ENCODE data around the gene ITGB5.
"Not testable (repeated sequence)": the region's sequence is repeated elsewhere in the genome, so short reads cannot be mapped to it uniquely, and the experiment has no call there.

Gene ITGB5

DNA sequence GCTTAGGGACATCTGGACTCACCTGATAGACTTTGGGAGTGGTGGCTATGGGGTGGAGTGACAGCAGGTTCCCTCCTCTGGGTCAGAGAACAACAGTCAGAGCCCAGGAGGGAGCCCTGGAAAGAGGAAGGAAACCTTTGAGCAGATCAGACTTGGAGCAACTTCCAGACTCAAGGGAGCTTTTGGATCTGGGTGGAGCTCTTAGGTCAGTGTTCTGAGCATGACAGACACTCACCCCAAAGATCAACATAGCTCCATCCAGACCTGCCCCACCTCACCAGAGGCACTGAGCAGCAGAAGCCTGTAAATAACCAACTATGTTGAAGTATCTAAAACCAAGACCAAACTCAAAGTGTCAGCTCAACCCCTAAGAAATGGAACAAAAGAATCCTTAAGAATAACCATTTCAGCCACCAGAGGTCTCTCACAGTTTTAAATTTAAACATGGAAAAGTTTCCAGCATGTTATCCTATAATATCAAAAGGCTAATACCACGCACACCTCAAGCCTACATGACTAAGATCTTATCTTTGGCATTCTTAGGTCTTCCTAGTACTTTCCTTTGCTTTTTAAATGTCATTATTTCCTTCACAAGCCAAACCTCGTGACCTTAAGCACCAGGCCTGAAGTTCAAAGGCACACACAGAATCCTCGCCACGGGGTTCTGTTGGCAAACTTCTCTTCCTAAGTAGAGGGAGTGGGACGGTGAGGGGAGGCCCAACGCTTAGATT is 100.5 kb downstream of the ITGB5 start:
- DNase-seq (ENCODE audit: low spot score): no peak

DNA sequence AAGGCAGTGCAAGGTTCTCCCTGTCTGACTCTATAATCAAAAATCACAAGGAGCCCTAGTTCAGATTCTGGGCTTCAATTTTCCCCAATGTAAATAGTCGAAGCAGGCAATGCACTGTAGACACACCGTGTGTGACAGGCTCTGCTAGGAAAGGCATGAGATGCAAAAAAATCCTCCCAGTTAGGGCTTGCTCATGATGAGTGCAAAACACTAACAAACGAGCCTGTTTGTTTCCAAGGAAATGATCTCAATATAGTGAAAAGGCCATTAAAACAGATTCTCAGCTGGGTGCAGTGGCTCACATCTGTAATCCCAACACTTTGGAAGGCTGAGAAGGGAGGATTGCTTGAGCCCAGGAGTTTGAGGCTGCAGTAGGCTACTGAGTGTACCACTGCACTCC is 101.2 kb downstream of the ITGB5 start:
- no peak for DNase-seq (ENCODE audit: low spot score)

DNA sequence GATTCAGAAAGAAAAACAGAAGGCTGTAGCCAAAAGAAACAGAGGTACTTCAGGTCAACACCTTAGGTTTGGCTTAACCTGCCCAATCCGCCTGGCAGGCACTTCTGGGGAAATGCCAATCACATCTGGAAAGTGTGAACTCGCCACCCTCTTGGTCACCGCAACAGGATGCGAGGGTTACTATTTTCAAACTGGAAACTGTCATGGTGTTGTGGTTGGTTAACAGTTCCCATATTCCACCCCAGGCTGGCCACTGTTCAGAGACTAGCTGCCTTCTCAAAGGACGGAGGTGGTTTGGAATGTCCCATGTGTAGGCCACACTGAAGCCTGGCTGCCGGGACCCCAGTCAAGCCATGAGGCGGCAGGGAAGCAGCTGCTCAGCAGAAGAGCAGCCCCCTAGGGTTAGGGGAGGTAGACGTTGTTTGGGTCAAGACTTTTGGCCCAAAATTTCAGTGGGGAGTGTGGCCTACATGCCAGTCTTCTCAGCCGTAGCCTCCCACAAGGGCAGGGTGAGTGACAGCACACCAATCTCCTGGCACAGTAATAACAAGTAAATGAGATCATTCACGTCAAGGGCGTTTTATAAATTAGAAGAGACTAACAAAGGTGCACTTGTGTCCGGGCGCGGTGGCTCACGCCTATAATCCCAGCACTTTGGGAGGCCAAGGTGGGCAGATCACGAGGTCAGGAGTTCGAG is 102.3 kb downstream of the ITGB5 start:
- no peak for DNase-seq (ENCODE audit: low spot score)

DNA sequence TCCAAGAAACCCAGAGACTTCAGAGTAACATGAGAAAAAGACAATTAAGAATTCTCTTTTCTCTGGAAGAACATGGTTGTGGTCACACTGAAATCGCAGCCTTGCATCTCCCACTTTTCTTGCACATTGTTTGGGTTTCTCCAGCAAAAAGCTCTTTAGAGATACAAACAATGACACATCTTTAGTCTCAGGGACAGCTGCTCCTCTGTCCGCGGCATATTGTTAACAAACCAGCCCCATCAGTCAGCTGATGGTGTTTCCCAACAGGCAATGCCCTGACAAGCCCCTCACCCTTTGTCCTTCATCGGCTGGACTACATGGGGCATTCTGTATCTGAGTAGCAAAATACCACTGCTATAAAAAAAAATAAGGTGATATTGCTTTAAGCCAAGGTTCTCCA is 103.5 kb downstream of the ITGB5 start:
- DNase-seq (ENCODE audit: low spot score): no peak

- not testable (repeated sequence) for DNase-seq (ENCODE audit: low spot score)
These were observed 104.8 kb downstream of the ITGB5 start for GRCh38 chr3:124782377-124782712.

- DNase-seq (ENCODE audit: low spot score): no peak
These were observed 105.4 kb downstream of the ITGB5 start for GRCh38 chr3:124781476-124782376.

DNA sequence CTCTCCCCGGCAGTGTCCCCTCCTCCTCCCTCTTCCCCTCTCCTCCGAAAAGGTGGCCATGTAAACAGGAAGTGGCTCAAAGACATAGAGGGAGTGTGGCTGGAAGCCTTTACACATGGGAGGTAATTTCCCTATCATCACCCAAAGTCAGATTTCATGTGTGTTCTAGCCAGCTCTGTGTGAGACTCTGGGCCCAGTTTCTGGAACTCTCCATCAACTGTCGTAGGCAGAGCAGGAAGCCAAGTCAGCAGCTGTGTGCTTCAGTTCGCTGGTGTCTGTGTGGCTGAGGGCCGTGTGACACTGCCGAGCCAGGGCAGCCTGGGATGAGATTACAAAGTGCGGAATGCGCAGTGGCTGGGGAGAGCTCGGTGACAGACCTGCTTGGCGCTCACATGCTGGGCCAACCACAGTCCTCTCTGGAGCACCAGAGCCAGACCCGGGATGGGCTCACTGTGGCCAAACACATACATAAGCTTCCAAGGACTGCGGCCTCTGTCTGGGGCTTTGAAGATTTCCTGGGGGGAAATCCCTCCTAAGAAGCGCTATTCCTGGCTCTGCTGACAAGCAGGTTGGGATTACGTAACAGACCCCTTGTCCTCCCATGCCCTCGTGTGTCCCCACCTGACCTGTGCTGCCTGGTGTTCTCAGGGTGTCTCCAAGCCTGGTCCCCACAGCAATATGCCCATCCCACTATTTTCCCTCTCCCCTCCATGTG is 106.2 kb downstream of the ITGB5 start:
- peak; percentile 84 for DNase-seq (ENCODE audit: low spot score)

GRCh38 chr3:124780356-124780755 is 106.8 kb downstream of the ITGB5 start:
- DNase-seq (ENCODE audit: low spot score): peak; percentile 91

DNA sequence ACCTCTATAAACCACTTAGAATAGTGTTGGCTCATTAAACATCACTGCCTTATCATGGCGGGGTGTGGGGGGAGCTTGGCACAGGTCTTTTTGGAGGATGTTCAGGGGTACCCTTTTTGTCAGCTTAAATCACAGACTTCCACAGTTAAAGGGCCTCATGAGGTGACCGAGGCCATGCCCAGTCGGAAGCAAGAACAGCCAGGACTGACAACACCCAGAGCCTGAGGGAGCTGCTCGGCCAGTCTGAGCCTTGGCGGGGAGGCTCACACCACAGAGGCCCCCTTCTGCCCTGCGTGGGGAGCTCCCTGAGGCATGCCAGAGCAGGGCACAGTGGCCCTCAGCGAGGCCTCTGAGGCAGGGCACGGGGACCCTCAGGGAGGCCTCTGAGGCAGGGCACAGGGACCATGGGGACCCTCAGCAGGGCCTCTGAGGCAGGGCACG is 107.4 kb downstream of the ITGB5 start:
- DNase-seq (ENCODE audit: low spot score): no peak

DNA sequence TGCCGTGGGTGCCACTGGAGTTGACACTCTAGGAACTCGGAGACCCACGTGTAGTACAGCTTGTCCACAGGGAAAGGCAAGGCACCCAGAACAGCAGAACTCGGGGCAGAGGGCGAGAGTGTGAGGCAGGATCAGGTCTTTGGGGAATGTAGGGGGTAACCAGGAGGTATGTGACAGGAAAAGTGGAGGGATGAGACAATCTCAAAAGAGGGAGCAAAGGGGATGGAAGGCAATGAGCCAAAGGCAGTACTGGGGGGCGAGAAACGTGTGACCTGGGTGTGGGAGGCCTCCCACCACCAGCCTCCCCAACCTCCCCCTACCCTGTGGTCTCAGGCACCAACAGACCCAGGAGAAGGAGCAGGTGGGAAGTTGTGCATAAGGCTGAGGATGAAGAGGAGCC is 108.0 kb downstream of the ITGB5 start:
- no peak for DNase-seq (ENCODE audit: low spot score)

DNA sequence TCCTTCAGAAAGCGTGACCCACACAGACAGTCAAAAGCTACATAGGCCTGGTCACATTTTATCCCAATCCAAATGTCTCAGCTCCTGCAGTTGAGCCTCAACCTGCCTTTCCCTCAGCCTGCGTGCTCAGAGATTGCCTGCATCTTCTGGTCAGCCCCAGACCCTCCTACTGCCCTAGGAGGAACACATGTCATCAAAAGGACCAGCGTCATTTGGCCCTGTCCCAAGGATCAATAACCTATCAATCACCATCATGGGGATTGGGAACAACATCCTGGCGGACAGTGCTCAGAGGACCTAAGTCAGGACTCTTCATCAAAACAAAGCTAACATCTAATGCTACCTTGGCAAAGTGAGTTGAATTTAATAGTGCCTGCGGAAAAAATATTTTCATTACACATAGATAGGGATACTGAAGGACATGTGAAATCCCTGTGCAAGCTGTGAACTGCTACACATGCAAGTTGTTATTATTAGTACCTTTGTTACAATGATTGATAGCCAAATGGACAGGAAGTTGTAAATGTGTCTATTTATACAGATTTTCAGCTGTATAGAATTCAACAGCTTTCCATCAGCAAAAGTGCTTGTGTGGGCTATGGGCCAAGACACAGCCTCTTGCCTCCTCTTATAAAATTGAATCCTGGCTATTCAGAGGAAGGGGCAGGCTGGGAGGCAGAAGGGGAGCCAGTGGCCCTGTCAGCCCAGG is 109.2 kb downstream of the ITGB5 start:
- DNase-seq (ENCODE audit: low spot score): no peak

GRCh38 chr3:124776856-124777255 is 110.3 kb downstream of the ITGB5 start:
- DNase-seq (ENCODE audit: low spot score): no peak

DNA sequence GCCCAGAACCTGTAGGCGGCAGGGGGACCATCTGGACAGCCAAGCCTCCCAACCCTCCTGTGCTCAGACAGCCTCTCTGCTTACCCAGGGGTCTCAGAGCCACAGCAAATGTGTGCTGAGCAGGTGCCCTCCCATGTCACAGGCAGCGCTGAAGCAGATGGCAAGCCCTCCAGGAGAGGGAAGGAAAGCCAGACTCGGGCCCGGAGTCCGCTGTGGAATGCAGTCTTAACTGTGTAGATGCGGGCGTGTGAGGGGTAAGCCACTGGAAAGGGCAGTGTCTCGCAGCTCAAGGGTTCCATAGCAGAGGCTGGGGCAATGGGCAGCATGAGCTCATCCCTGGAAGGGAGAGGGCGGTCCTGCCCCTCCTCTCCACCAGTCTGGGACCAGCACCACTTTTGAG is 111.3 kb downstream of the ITGB5 start:
- DNase-seq (ENCODE audit: low spot score): no peak

GRCh38 chr3:124774841-124775402 is 112.2 kb downstream of the ITGB5 start:
- no peak for DNase-seq (ENCODE audit: low spot score)

- no peak for DNase-seq (ENCODE audit: low spot score)
These were observed 112.8 kb downstream of the ITGB5 start for GRCh38 chr3:124774327-124774718.

- DNase-seq (ENCODE audit: low spot score): no peak
These were observed 113.5 kb downstream of the ITGB5 start for GRCh38 chr3:124773351-124774326.

GRCh38 chr3:124772081-124772831 is 114.9 kb downstream of the ITGB5 start:
- DNase-seq (ENCODE audit: low spot score): no peak

DNA sequence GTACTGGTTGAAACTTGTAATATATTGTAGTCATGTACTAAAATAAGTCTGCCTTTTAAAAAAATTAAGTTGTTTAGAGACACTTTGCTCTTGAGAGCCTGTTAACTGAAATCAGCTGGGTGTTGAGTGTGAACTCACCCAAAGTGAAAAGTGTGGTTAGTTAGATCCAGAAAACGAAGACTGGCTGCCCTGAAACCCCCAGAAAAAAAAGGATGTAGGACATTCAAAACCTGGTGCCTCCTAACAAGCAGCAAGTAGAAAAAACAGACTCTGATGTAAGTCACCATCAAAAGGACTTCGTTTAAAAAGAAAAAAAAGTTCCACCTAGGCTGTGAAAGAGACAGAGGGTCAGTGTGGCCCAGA is 116.1 kb downstream of the ITGB5 start:
- DNase-seq (ENCODE audit: low spot score): no peak
